PC-3 (cell line): ENCODE data around the gene PDS5B. TPM values are rescaled to one million over a fixed set of nuclear protein-coding genes. Genes with fewer than 3 reads are reported as not detected.
A peak's percentile ranks its signal among the peaks of the same experiment; 100 is the strongest.

Experiments used
- ATAC-seq: fragments of 200-7000 bp; cut with Tn5 transposase; 2 replicates; pipeline ENCODE4 v1.9.1; 2020; ENCODE audit warnings: mild to moderate bottlenecking, moderate library complexity
- BruUV-seq: library from RNA; stranded (reverse); fragments of 400-500 nt; replicated peaks from 2 replicates; lab custom pipeline; 2021; lab: Mats Ljungman, UMichigan
- CTCF ChIA-PET: fragments of 300-600 bp; sonication (Branson Sonifier 250); formaldehyde crosslinking; loops from one replicate; lab custom pipeline; 2022; ENCODE audit warnings: antibody characterized with exemption; lab: Charles Lee
- POLR2A ChIA-PET: fragments of 300-600 bp; sonication (Branson Sonifier 250); formaldehyde crosslinking; loops from one replicate; lab custom pipeline; 2022; ENCODE audit warnings: antibody characterized with exemption; ENCODE audit not compliant: unreplicated experiment; lab: Charles Lee
- DNase-seq: peaks from one replicate; pipeline ENCODE4 v3.0.0-alpha.2; 2015
- H2AFZ ChIP-seq: fragments of 300-600 bp; sonication (generic); 2 replicates; pipeline ENCODE4 v1.6.0; 2016; ENCODE audit warnings: antibody characterized with exemption, low read length
- H3F3A ChIP-seq: fragments of 300-600 bp; sonication (generic); one replicate; pipeline ENCODE4 v1.6.0; 2017; ENCODE audit warnings: antibody characterized with exemption, low read length, control low read depth, mild to moderate bottlenecking; ENCODE audit not compliant: unreplicated experiment
- H3K27ac ChIP-seq: fragments of 300-600 bp; sonication (generic); 2 replicates; pipeline ENCODE4 v1.5.1; 2016; ENCODE audit warnings: mild to moderate bottlenecking, low read length
- H3K27me3 ChIP-seq: fragments of 300-600 bp; sonication (generic); 2 replicates; pipeline ENCODE4 v1.6.1; 2016; ENCODE audit warnings: low read length, mixed read lengths
- H3K36me3 ChIP-seq: fragments of 300-600 bp; sonication (generic); 2 replicates; pipeline ENCODE4 v1.6.1; 2016; ENCODE audit warnings: low read depth, mixed run types, low read length, mixed read lengths
- H3K4me1 ChIP-seq: fragments of 300-600 bp; sonication (generic); 2 replicates; pipeline ENCODE4 v1.5.1; 2016; ENCODE audit warnings: low read length; ENCODE audit not compliant: insufficient read depth
- H3K4me2 ChIP-seq: fragments of 300-600 bp; sonication (generic); 2 replicates; pipeline ENCODE4 v1.6.0; 2016; ENCODE audit warnings: low read length
- H3K4me3 ChIP-seq: fragments of 300-600 bp; sonication (generic); 2 replicates; pipeline ENCODE4 v1.5.1; 2016; ENCODE audit warnings: mild to moderate bottlenecking, low read length, mixed read lengths
- H3K79me2 ChIP-seq: fragments of 300-600 bp; sonication (generic); 2 replicates; pipeline ENCODE4 v1.6.1; 2017; ENCODE audit warnings: low read length, mixed read lengths
- H3K9ac ChIP-seq: fragments of 300-600 bp; sonication (generic); 2 replicates; pipeline ENCODE4 v1.6.0; 2016; ENCODE audit warnings: mild to moderate bottlenecking, low read length
- H3K9me2 ChIP-seq: fragments of 300-600 bp; sonication (generic); replicated peaks from 2 replicates; pipeline ENCODE4 v1.6.1; 2016; ENCODE audit warnings: mixed run types, low read length, mixed read lengths
- H3K9me3 ChIP-seq: fragments of 300-600 bp; sonication (generic); 2 replicates; pipeline ENCODE4 v1.6.1; 2016; ENCODE audit warnings: low read length, mixed read lengths
- H4K20me1 ChIP-seq: fragments of 300-600 bp; sonication (generic); 2 replicates; pipeline ENCODE4 v1.6.1; 2016; ENCODE audit warnings: low read length, mixed read lengths
- EZH2 ChIP-seq: fragments of 300-600 bp; sonication (generic); IDR thresholded peaks from one replicate; pipeline ENCODE4 v1.6.1; 2017; ENCODE audit warnings: antibody characterized with exemption, mild to moderate bottlenecking, low read length; ENCODE audit not compliant: unreplicated experiment
- EZH2phosphoT487 ChIP-seq: fragments of 300-600 bp; sonication (generic); IDR thresholded peaks from 2 replicates; pipeline ENCODE4 v1.6.1; 2018; ENCODE audit warnings: mild to moderate bottlenecking, antibody characterized with exemption, low read length, borderline replicate concordance
- intact Hi-C: fragments of 100-400 bp; cut with micrococcal nuclease; formaldehyde crosslinking; loops from 2 replicates; pipeline ENCODE4 v1.9.0; 2023
- total RNA-seq: library from RNA; depleted of rRNA; stranded (reverse); fragments of >200 nt; gene quantifications from 2 replicates; pipeline ENCODE4 v1.2.3, GENCODE V29; 2014
- TF ChIP-seq, protein P1 (sequence below): fragments of 300-600 bp; sonication (generic); conservative IDR thresholded peaks from 2 replicates; pipeline ENCODE4 v1.5.1; 2017; ENCODE audit warnings: antibody characterized with exemption, low read depth, mild to moderate bottlenecking, low read length

PDS5B gene
- total RNA-seq, 1 experiment from 2014 or later = 20.3 TPM

DNA sequence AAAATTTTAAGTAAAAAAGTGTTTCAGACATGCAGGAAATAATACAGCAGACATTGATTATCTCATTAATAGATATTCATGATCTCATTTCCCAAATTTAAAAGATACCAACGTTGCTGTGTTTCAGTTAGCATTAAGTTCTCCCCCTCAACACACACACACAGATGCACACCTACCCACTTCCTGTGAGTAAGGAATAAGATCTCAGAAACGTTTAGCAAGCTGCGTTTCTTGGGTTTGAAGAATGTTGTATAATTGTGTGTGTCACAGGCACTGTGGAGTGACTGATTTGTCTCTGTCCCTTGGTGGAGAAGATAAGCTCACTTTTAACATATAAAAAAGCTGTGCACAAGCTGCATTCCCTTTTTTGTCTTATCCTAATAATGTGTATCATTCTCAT lies 196.8 kb downstream of the PDS5B start:
- BruUV-seq = no TSS peak
- TF ChIP-seq EZH2phosphoT487 = no peak
- TF ChIP-seq EZH2 = no peak
- TF ChIP-seq, protein P1, sequence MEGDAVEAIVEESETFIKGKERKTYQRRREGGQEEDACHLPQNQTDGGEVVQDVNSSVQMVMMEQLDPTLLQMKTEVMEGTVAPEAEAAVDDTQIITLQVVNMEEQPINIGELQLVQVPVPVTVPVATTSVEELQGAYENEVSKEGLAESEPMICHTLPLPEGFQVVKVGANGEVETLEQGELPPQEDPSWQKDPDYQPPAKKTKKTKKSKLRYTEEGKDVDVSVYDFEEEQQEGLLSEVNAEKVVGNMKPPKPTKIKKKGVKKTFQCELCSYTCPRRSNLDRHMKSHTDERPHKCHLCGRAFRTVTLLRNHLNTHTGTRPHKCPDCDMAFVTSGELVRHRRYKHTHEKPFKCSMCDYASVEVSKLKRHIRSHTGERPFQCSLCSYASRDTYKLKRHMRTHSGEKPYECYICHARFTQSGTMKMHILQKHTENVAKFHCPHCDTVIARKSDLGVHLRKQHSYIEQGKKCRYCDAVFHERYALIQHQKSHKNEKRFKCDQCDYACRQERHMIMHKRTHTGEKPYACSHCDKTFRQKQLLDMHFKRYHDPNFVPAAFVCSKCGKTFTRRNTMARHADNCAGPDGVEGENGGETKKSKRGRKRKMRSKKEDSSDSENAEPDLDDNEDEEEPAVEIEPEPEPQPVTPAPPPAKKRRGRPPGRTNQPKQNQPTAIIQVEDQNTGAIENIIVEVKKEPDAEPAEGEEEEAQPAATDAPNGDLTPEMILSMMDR = no peak
- H3K27ac ChIP-seq = no peak overlapping the region
- no peak overlapping the region for H3K4me3 ChIP-seq
- H3K27me3 ChIP-seq = no peaks in the 10 kb centered on the region
- no peak overlapping the region for H2AFZ ChIP-seq
- no peak overlapping the region for H3K9ac ChIP-seq
- no peaks in the 10 kb centered on the region for H4K20me1 ChIP-seq
- peaks cover 16% of the 10 kb centered on the region for H3K4me1 ChIP-seq
- ATAC-seq (peak; percentile 61), DNase-seq (peak; percentile 49)
- H3F3A ChIP-seq = no peaks in the 10 kb centered on the region
- peaks cover 5% of the 10 kb centered on the region; the same call in 1 of the 2 replicates for H3K36me3 ChIP-seq
- no peaks in the 10 kb centered on the region for H3K9me2 ChIP-seq
- intact Hi-C loops = no loop called here
- peak overlapping the region; percentile 49 for H3K4me2 ChIP-seq
- no peaks in the 10 kb centered on the region for H3K79me2 ChIP-seq
- ChIA-PET CTCF (no interaction called here), POLR2A (no interaction called here)
- no peaks in the 10 kb centered on the region for H3K9me3 ChIP-seq

DNA sequence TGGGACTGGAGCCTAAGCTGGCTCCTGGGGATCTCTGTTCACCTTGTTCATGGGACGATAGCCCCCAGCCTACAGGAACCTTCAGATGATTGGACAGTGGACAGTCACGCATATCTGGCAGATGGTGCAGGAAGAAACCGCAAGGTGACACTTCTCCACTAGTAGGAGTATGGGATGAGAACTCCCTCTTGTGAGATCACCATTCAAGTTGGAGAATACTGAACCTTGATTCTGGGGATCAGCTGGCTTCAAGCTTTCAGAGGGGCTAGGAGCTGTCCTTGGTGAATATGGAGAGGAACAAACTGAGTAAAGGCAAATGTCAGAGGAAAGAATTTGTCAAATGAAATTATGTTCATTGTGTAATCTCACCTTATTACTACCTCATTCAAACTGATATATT lies 204.5 kb downstream of the PDS5B start:
- H3K9ac ChIP-seq = no peak overlapping the region
- DNase-seq = peak; percentile 7
- ChIA-PET POLR2A (no interaction called here), CTCF (no interaction called here)
- H3K4me3 ChIP-seq = no peak overlapping the region
- intact Hi-C loops = no loop called here
- no peaks in the 10 kb centered on the region for H3K79me2 ChIP-seq
- no peaks in the 10 kb centered on the region for H3K9me2 ChIP-seq
- TF ChIP-seq EZH2 = no peak
- TF ChIP-seq, protein P1 = peak; percentile 30; the same call in 1 of the 2 replicates
- no peak overlapping the region for H2AFZ ChIP-seq
- no peaks in the 10 kb centered on the region for H3K36me3 ChIP-seq
- H3K9me3 ChIP-seq = no peaks in the 10 kb centered on the region
- no peaks in the 10 kb centered on the region for H3F3A ChIP-seq
- BruUV-seq = no TSS peak
- peak; percentile 23 for ATAC-seq
- peak overlapping the region; percentile 66 for H3K27ac ChIP-seq
- H3K27me3 ChIP-seq = no peaks in the 10 kb centered on the region
- peaks cover 16% of the 10 kb centered on the region for H3K4me1 ChIP-seq
- H3K4me2 ChIP-seq = peak overlapping the region; percentile 58
- H4K20me1 ChIP-seq = no peaks in the 10 kb centered on the region

DNA sequence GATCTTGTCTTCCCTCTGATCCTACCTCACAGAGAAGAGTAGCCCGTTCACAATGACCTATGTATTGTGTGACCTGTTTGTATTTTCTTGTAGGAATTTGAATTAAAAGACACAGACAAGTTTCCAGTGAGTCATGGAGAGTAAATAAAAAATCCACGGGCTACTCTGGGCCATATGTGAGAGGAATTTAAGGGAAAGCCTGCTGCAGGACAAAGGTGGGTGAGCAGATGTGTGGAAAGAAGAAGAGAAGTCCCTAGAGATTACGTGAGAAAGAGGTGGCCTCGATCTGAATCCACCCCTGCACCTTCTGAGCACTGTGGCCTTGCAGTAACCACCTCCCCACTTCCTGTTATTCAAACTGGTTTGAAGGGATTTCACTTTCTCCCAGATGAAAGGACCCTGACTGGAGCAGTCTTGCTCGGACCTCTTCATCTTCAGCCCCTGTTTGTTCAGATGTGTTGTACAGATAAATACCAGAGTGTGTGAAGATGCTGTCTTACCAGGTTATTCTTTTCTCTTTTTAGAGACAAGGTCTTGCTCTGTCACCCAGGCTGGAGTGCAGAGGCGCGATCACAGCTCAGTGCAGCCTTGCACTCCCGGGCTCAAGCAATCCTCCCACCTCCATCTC lies 205.4 kb downstream of the PDS5B start:
- TSS peak; percentile 24 for BruUV-seq
- no peaks in the 10 kb centered on the region for H3K9me2 ChIP-seq
- no peaks in the 10 kb centered on the region for H4K20me1 ChIP-seq
- no peaks in the 10 kb centered on the region for H3K9me3 ChIP-seq
- intact Hi-C loops = no loop called here
- no peaks in the 10 kb centered on the region for H3K27me3 ChIP-seq
- no peak overlapping the region for H3K9ac ChIP-seq
- H3K4me2 ChIP-seq = peak overlapping the region; percentile 58
- H3F3A ChIP-seq = no peaks in the 10 kb centered on the region
- DNase-seq (peak; percentile 59), ATAC-seq (peak; percentile 97)
- no peaks in the 10 kb centered on the region for H3K36me3 ChIP-seq
- TF ChIP-seq EZH2phosphoT487 = no peak
- TF ChIP-seq, protein P1 = no peak
- no peak for TF ChIP-seq EZH2
- H3K4me1 ChIP-seq = peaks cover 16% of the 10 kb centered on the region
- ChIA-PET POLR2A (no interaction called here), CTCF (no interaction called here)
- no peak overlapping the region for H3K4me3 ChIP-seq
- H2AFZ ChIP-seq = no peak overlapping the region
- no peaks in the 10 kb centered on the region for H3K79me2 ChIP-seq
- peak overlapping the region; percentile 66 for H3K27ac ChIP-seq
